NCI-H69 (cell line): ENCODE data around the gene CCDC141.

Experiments
- DNase-seq: peaks from one replicate; lab custom pipeline; 2025; lab: John Stamatoyannopoulos, UW

Gene CCDC141

GRCh38 chr2:178829299-178829960 is 220.5 kb downstream of the CCDC141 start:
- DNase-seq, result peak; percentile 45

GRCh38 chr2:178828486-178828881 is 221.5 kb downstream of the CCDC141 start:
- DNase-seq, result no peak

GRCh38 chr2:178827739-178828485 is 222.0 kb downstream of the CCDC141 start:
- DNase-seq, result no peak

- DNase-seq, result no peak
Measured at GRCh38 chr2:178827111-178827510, 222.8 kb downstream of the CCDC141 start.

- no peak for DNase-seq
Measured at GRCh38 chr2:178825183-178825582, 224.8 kb downstream of the CCDC141 start.

GRCh38 chr2:178824181-178824580 is 225.8 kb downstream of the CCDC141 start:
- DNase-seq, result no peak

- no peak for DNase-seq
Measured at GRCh38 chr2:178819992-178820391, 229.9 kb downstream of the CCDC141 start.

- no peak for DNase-seq
Measured at GRCh38 chr2:178819147-178819875, 230.6 kb downstream of the CCDC141 start.

GRCh38 chr2:178811901-178812300 is 238.0 kb downstream of the CCDC141 start:
- DNase-seq, result no peak

- DNase-seq, result no peak
Measured at GRCh38 chr2:178811045-178811444, 238.9 kb downstream of the CCDC141 start.

- DNase-seq, result no peak
Measured at GRCh38 chr2:178810422-178810821, 239.5 kb downstream of the CCDC141 start.

- DNase-seq, result no peak
Measured at GRCh38 chr2:178807227-178808008, 242.5 kb downstream of the CCDC141 start, which contains the start of gene TTN. Gene TTN, minus strand, starts transcription at chr2:178807423. Its CDS starts 2,781 bp downstream, at chr2:178804642.

- no peak for DNase-seq
Measured at GRCh38 chr2:178806543-178806942, 243.4 kb downstream of the CCDC141 start.

- DNase-seq, result no peak
Measured at GRCh38 chr2:178805457-178805856, 244.5 kb downstream of the CCDC141 start.

GRCh38 chr2:178804791-178805190 is 245.1 kb downstream of the CCDC141 start:
- peak; percentile 9 for DNase-seq

- no peak for DNase-seq
Measured at GRCh38 chr2:178800510-178800909, 249.4 kb downstream of the CCDC141 start.

- no peak for DNase-seq
Measured at GRCh38 chr2:178799305-178799704, 250.6 kb downstream of the CCDC141 start.

- DNase-seq, result peak; percentile 54
Measured at GRCh38 chr2:178796079-178796677, 253.8 kb downstream of the CCDC141 start.

GRCh38 chr2:178787934-178788333 is 262.0 kb downstream of the CCDC141 start:
- no peak for DNase-seq

- no peak for DNase-seq
Measured at GRCh38 chr2:178787155-178787554, 262.8 kb downstream of the CCDC141 start.

- no peak for DNase-seq
Measured at GRCh38 chr2:178783889-178784288, 266.0 kb downstream of the CCDC141 start.

- DNase-seq, result no peak
Measured at GRCh38 chr2:178782236-178782635, 267.7 kb downstream of the CCDC141 start.
